ENCODE data around the gene LACC1. TPM values are rescaled to one million over a fixed set of nuclear protein-coding genes. Genes with fewer than 3 reads are reported as not detected.

Gene LACC1
- total and polyA plus RNA-seq, 2 donors (not counting 3 experiments of a cell fraction or from before 2014, with no cell fraction given) = 1.2 to 4.0 TPM

GRCh38 chr13:43884222-43884621, 4.5 kb downstream of the LACC1 start:
- intact Hi-C loops (cut with micrococcal nuclease) (no loop called here), dilution Hi-C loops (cut with MboI; ENCODE audit: extremely low pct_ligation_motif_present, low sequenced_read_pairs) (no loop called here)
- no peak for TF ChIP-seq MAX (IDR thresholded peaks at IDR 0.05; ENCODE audit: insufficient read depth, insufficient read length)
- no peak for TF ChIP-seq MYC (IDR thresholded peaks at IDR 0.05; ENCODE audit: low read depth, low read length)
- Histone ChIP-seq H3K4me2 (ENCODE audit: insufficient read depth, low read length) (no peak overlapping the region), H3K27me3 (ENCODE audit: control insufficient read depth in 2 of 2, insufficient read depth in 2 of 2, low read length in 2 of 2) (no peaks in the 10 kb centered on the region), H3K9me1 (replicated peaks; ENCODE audit: control insufficient read depth, extremely low read depth, insufficient read depth, low read length) (no peaks in the 10 kb centered on the region), H3K9me3 (replicated peaks; ENCODE audit: control insufficient read depth, insufficient read depth, low read length) (no peaks in the 10 kb centered on the region), H3K27ac (ENCODE audit: insufficient read depth, low read depth, low read length) (no peak overlapping the region), H4K20me1 (replicated peaks; ENCODE audit: control insufficient read depth, extremely low read depth, insufficient read depth, low read length) (no peaks in the 10 kb centered on the region), H3K79me2 (ENCODE audit: control insufficient read depth, insufficient read depth, low read length) (no peaks in the 10 kb centered on the region), H3K4me3 (replicated peaks in 1 of 3; ENCODE audit: insufficient read depth in 1 of 3, low read depth in 1 of 3, low read length in 3 of 3) (no peak overlapping the region), H3K9ac (replicated peaks; ENCODE audit: extremely low read depth, insufficient read depth, low read length) (no peak overlapping the region), H3K4me1 (ENCODE audit: control insufficient read depth, extremely low read depth, insufficient read depth, low read length) (peaks cover 3% of the 10 kb centered on the region), H3K36me3 (ENCODE audit: control insufficient read depth in 2 of 2, extremely low read depth in 1 of 2, insufficient read depth in 2 of 2, low read length in 2 of 2) (no peaks in the 10 kb centered on the region), H2AFZ (ENCODE audit: low read depth, low read length) (no peak overlapping the region)
- ChIA-PET POLR2A (no interaction called here), CTCF (interaction anchor here (1.5 to 1.6 kb wide), 2 partner anchors 9 to 11 kb away, joined by 3 to 4 read pairs; no protein-coding TSS in a partner anchor)
- no peak for FAIRE-seq
- no TSS peak for BruUV-seq (replicated peaks)
- DNase-seq (ENCODE audit: low read depth, low spot score) = no peak

- Histone ChIP-seq H3K36me3 (ENCODE audit: control insufficient read depth in 2 of 2, extremely low read depth in 1 of 2, insufficient read depth in 2 of 2, low read length in 2 of 2) (no peaks in the 10 kb centered on the region), H3K4me2 (ENCODE audit: insufficient read depth, low read length) (no peak overlapping the region), H3K9ac (replicated peaks; ENCODE audit: extremely low read depth, insufficient read depth, low read length) (no peak overlapping the region), H3K27ac (ENCODE audit: insufficient read depth, low read depth, low read length) (no peak overlapping the region), H3K9me1 (replicated peaks; ENCODE audit: control insufficient read depth, extremely low read depth, insufficient read depth, low read length) (no peaks in the 10 kb centered on the region), H2AFZ (ENCODE audit: low read depth, low read length) (no peak overlapping the region), H3K27me3 (ENCODE audit: control insufficient read depth in 2 of 2, insufficient read depth in 2 of 2, low read length in 2 of 2) (no peaks in the 10 kb centered on the region), H4K20me1 (replicated peaks; ENCODE audit: control insufficient read depth, extremely low read depth, insufficient read depth, low read length) (no peaks in the 10 kb centered on the region), H3K9me3 (replicated peaks; ENCODE audit: control insufficient read depth, insufficient read depth, low read length) (no peaks in the 10 kb centered on the region), H3K4me3 (replicated peaks in 1 of 3; ENCODE audit: insufficient read depth in 1 of 3, low read depth in 1 of 3, low read length in 3 of 3) (no peak overlapping the region), H3K79me2 (ENCODE audit: control insufficient read depth, insufficient read depth, low read length) (no peaks in the 10 kb centered on the region), H3K4me1 (ENCODE audit: control insufficient read depth, extremely low read depth, insufficient read depth, low read length) (no peaks in the 10 kb centered on the region)
- ChIA-PET POLR2A (no interaction called here), CTCF (interaction anchor here (0.6 to 1.9 kb wide), 12 partner anchors 11 to 1405 kb away, joined by 3 to 11 read pairs (median 4); partner anchors contain the start of genes CCDC122 and LACC1)
- DNase-seq (ENCODE audit: low read depth, low spot score) = no peak
- no TSS peak for BruUV-seq (replicated peaks)
- dilution Hi-C loops (cut with MboI; ENCODE audit: extremely low pct_ligation_motif_present, low sequenced_read_pairs) = no loop called here
- FAIRE-seq = no peak
- TF ChIP-seq CTCF (IDR thresholded peaks at IDR 0.05; ENCODE audit: extremely low read depth in 1 of 2, insufficient read depth in 1 of 2, low read depth in 1 of 2, low read length in 2 of 2) (peak; percentile 6 to 17), POLR2AphosphoS5 (IDR thresholded peaks at IDR 0.05; ENCODE audit: insufficient read depth, low read depth, low read length) (no peak)
- intact Hi-C loops (cut with micrococcal nuclease) = no loop called here
These were observed 14.7 kb downstream of the LACC1 start for GRCh38 chr13:43894438-43894837.
